Measurements from ENCODE around the gene TMEM52B.
A peak's percentile ranks its signal among the peaks of the same experiment; 100 is the strongest.
"Not testable (repeated sequence)": the region's sequence is repeated elsewhere in the genome, so short reads cannot be mapped to it uniquely, and the experiment has no call there.

Gene TMEM52B

GRCh38 chr12:10214136-10214894 lies 35.5 kb downstream of the TMEM52B start:
- no peak for DNase-seq (ENCODE audit: extremely low read depth, low read depth)
- H3K4me3 ChIP-seq (replicated peaks; ENCODE audit: low read depth, low read length): peak overlapping the region; percentile 74
- no peak for TF ChIP-seq CTCF (IDR thresholded peaks at IDR 0.05; ENCODE audit: low read depth, low read length, missing control alignments)

- H3K4me3 ChIP-seq (replicated peaks; ENCODE audit: low read depth, low read length): peak overlapping the region; percentile 74
- no peak for DNase-seq (ENCODE audit: extremely low read depth, low read depth)
- no peak for TF ChIP-seq CTCF (IDR thresholded peaks at IDR 0.05; ENCODE audit: low read depth, low read length, missing control alignments)
Measured at GRCh38 chr12:10214895-10215267, 36.0 kb downstream of the TMEM52B start.

GRCh38 chr12:10215436-10215835 lies 36.6 kb downstream of the TMEM52B start:
- H3K4me3 ChIP-seq (replicated peaks; ENCODE audit: low read depth, low read length): no peak overlapping the region; the same call in 1 of the 2 replicates
- no peak for TF ChIP-seq CTCF (IDR thresholded peaks at IDR 0.05; ENCODE audit: low read depth, low read length, missing control alignments)
- DNase-seq (ENCODE audit: extremely low read depth, low read depth): no peak

- not testable (repeated sequence) for DNase-seq (ENCODE audit: extremely low read depth, low read depth); H3K4me3 ChIP-seq (replicated peaks; ENCODE audit: low read depth, low read length)
Measured at GRCh38 chr12:10215946-10216345, 37.1 kb downstream of the TMEM52B start.

- no peak for DNase-seq (ENCODE audit: extremely low read depth, low read depth)
- H3K4me3 ChIP-seq (replicated peaks; ENCODE audit: low read depth, low read length): no peak overlapping the region
- no peak for TF ChIP-seq CTCF (IDR thresholded peaks at IDR 0.05; ENCODE audit: low read depth, low read length, missing control alignments)
Measured at GRCh38 chr12:10218021-10218420, 39.2 kb downstream of the TMEM52B start.

- no peak for TF ChIP-seq CTCF (IDR thresholded peaks at IDR 0.05; ENCODE audit: low read depth, low read length, missing control alignments)
- H3K4me3 ChIP-seq (replicated peaks; ENCODE audit: low read depth, low read length): no peak overlapping the region
- no peak for DNase-seq (ENCODE audit: extremely low read depth, low read depth)
Measured at GRCh38 chr12:10220398-10221077, 41.7 kb downstream of the TMEM52B start.

GRCh38 chr12:10221846-10222245 lies 43.0 kb downstream of the TMEM52B start:
- H3K4me3 ChIP-seq (replicated peaks; ENCODE audit: low read depth, low read length): no peak overlapping the region
- no peak for TF ChIP-seq CTCF (IDR thresholded peaks at IDR 0.05; ENCODE audit: low read depth, low read length, missing control alignments)
- no peak for DNase-seq (ENCODE audit: extremely low read depth, low read depth)
